GM12865 (cell line): ENCODE results near the gene ITPR2.
"Not testable (repeated sequence)": the region's sequence is repeated elsewhere in the genome, so short reads cannot be mapped to it uniquely, and the experiment has no call there.

Experiments used
- DNase-seq: peaks from one replicate; pipeline ENCODE4 v3.0.0; 2010; ENCODE audit warnings: low read depth
- H3K4me3 ChIP-seq: 2 replicates; pipeline ENCODE4 v1.5.1; 2011; ENCODE audit warnings: mild to moderate bottlenecking, low read depth, low read length, control low read depth
- TF ChIP-seq, protein P1 (sequence below): IDR thresholded peaks from 2 replicates; pipeline ENCODE4 v1.5.1; 2011; ENCODE audit warnings: low read length, control low read depth, low read depth, inconsistent platforms; ENCODE audit not compliant: insufficient read depth; ENCODE audit errors: missing control alignments

The ITPR2 gene

DNA sequence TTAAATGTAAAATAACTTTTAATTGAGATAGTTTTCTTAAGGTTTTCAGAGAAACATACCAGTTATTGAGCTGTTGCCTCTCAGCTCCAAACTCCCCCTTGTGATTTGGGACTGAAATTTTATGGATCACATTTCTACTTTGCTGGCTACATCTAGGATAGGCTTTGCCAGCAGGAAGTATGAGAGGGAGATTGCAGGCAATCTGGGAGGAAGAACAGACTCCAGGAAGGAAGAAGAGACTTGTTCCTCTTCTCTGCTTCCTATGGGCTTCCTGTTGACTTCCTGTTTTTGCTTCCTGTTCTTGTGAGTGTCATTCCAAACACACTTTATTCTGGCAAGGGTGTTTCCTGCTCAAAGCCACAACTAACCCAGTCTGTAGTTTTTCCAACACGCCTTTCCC lies 312.9 kb downstream of the ITPR2 start:
- H3K4me3 ChIP-seq = no peak overlapping the region
- TF ChIP-seq, protein P1, sequence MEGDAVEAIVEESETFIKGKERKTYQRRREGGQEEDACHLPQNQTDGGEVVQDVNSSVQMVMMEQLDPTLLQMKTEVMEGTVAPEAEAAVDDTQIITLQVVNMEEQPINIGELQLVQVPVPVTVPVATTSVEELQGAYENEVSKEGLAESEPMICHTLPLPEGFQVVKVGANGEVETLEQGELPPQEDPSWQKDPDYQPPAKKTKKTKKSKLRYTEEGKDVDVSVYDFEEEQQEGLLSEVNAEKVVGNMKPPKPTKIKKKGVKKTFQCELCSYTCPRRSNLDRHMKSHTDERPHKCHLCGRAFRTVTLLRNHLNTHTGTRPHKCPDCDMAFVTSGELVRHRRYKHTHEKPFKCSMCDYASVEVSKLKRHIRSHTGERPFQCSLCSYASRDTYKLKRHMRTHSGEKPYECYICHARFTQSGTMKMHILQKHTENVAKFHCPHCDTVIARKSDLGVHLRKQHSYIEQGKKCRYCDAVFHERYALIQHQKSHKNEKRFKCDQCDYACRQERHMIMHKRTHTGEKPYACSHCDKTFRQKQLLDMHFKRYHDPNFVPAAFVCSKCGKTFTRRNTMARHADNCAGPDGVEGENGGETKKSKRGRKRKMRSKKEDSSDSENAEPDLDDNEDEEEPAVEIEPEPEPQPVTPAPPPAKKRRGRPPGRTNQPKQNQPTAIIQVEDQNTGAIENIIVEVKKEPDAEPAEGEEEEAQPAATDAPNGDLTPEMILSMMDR = no peak
- DNase-seq = no peak

DNA sequence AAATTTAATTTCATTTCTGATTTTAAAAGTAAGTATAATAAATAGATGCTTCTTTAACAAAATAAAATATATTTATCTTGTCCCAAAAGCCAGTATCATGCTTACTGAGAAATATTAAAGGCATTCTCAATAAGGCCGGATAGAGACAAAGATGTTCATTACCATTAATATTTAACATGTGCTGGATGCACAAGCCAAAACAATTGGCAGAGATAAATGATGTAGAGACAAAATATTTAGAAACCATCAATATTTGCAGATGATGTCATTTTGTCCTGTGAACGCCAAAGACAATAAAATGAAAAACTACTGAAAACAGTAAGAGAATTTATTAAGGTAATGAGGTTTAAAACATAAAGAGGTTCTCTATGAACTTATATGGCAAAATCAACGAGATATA lies 313.5 kb downstream of the ITPR2 start:
- TF ChIP-seq, protein P1 = no peak

DNA sequence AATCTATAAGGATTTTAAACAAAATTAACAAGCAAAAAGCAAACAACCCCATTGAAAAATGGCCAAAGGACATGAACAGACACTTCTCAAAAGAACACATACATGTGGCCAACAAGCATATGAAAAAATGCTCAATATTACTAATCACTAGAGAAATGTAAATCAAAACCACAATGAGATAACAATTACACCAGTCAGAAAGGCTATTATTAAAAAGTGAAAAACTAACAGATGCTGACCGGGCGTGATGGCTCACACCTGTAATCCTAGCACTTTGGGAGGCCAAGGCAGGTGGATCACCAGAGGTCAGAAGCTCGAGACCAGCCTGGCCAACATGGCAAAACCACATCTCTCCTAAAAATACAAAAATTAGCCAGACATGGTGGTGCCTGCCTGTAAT lies 315.7 kb downstream of the ITPR2 start:
- not testable (repeated sequence) for H3K4me3 ChIP-seq
- DNase-seq = peak; percentile 58

More for the DNA sequence above, 313.5 kb downstream of the ITPR2 start:
- DNase-seq = no peak
- no peak overlapping the region for H3K4me3 ChIP-seq

DNA sequence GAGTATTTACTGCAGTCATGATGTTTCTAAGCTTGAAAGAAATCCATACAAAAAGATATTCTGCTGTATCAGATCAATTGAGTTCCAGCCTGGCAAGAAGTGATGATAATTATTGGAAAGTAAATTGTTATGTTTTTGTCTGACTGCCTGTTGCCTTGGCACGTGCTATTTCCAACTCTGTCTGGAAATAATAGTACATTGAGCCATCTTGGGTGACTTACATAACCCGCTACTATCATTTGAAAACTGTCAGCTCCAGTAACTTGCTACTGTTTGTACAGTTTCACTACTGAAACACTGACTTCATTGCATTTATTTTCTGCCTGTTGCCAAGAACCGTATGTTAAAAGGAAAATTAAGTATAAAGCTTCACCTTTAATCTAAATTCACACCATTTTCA lies 318.6 kb downstream of the ITPR2 start:
- no peak overlapping the region for H3K4me3 ChIP-seq
- DNase-seq = peak; percentile 44
- TF ChIP-seq, protein P1 = no peak

DNA sequence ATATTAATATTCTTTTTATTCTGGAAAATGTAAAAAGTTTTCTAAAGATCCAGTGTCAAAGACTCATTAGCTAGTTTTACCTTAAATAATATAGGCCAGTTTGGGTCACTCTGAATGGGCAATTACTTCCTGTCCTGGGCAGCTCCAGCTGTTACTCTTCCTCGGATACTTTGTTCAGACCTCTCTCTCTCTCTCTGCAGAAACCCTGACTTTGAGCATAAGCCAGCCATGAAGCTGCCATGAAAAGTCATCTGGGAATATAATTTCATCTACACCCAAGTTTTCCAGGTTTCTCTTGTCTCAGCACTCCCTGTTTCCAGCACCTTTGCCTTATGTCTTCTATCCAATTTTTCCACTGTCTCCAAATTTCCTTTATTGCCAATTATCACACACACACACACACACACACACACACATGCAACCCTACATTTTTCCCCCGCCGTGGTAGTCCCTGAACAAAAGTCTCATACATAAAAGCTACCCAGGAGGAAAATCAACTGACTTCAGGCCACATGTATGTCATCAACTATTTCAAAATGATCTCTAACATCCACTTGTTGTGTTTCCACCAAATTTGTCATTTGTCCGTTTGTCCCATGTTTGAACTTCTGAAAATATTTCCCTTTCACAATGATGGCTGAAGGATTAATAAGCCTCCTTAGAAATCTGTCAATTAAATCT lies 319.5 kb downstream of the ITPR2 start:
- no peak overlapping the region for H3K4me3 ChIP-seq
- DNase-seq = no peak
- TF ChIP-seq, protein P1 = no peak

DNA sequence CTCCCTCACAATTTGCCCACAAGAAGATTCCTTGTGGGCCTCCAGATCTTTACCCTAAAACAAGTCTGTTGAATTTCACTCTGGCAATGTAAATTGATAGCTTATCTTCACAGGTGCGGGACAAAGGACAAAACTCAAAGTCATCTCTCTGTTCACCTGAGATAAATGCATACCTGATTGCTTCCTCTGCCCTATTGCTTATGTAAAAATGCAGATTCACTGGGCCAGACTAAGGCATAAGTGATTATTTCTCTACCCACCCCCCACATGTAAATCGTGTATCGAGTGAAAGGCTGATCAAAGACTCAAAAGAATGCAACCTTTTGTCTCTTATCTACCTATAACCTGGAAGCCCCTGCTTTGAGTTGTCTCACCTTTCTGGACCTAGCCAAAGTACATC lies 320.8 kb downstream of the ITPR2 start:
- TF ChIP-seq, protein P1 = no peak
- no peak overlapping the region for H3K4me3 ChIP-seq
- no peak for DNase-seq

DNA sequence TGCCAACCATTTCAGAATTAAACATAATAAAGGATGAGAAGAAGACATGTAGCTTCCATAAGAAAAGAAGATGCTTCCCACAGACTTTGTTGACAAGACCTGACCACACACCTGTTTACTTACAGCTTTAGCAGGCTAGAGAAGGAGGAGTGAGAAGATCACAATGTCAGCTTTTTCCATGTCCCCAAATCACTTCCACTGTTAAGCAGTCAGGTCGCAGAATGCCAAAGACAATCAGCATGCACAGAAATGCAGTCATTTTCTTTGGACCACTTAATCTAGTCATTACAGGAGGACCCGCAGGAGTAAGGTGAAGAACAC lies 322.7 kb downstream of the ITPR2 start:
- no peak overlapping the region for H3K4me3 ChIP-seq
- no peak for DNase-seq
- TF ChIP-seq, protein P1 = no peak
